ENCODE data around the gene PAK1IP1. TPM values are rescaled to one million over a fixed set of nuclear protein-coding genes. Genes with fewer than 3 reads are reported as not detected.
"Not testable (repeated sequence)": the region's sequence is repeated elsewhere in the genome, so short reads cannot be mapped to it uniquely, and the experiment has no call there.

PAK1IP1 gene
- total RNA-seq, 2 experiments from 2014 or later = 4.1 to 5.8 TPM

DNA sequence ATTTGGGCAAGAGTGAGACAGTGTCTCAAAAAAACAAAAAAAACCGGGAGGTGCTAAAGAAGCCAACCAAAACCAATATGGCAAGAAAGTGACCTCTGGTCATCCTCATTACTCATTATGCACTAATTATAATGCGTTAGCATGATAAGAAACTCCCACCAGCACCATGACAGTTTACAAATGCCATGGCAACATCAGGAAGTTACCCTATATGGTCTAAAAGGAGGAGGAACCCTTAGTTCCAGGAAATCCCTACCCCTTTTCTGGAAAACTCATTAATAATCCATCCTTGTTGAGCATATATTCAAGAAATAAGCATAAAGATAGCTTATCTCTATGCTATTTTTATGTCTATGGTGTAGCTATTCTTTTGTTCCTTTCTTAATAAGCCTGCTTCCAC, 32.0 kb upstream of the PAK1IP1 start:
- DNase-seq = no peak
- H3K4me1 Mint-ChIP-seq (ENCODE audit: low read depth) = no peaks in the 10 kb centered on the region
- H3K36me3 Mint-ChIP-seq (ENCODE audit: low read depth) = no peaks in the 10 kb centered on the region
- intact Hi-C loops (cut with DNase I, micrococcal nuclease) = no loop called here
- no peak overlapping the region for H3K4me3 ChIP-seq (ENCODE audit: low read length)
- H3K27ac ChIP-seq (ENCODE audit: low read depth in 1 of 2, low read length in 2 of 2) = no peak overlapping the region
- H3K4me1 ChIP-seq (ENCODE audit: insufficient read depth, low read length) = no peaks in the 10 kb centered on the region
- ChIA-PET CTCF (no interaction called here), POLR2A (no interaction called here)
- peaks cover 14% of the 10 kb centered on the region for H3K27me3 Mint-ChIP-seq
- H3K27me3 ChIP-seq (ENCODE audit: control insufficient read depth in 1 of 2, insufficient read depth in 2 of 2, low read length in 2 of 2) = peaks cover 0 to 2% of the 10 kb centered on the region in 2 experiments
- H3K9me3 ChIP-seq (ENCODE audit: control insufficient read depth in 1 of 2, insufficient read depth in 1 of 2, low read length in 2 of 2) = no peaks in the 10 kb centered on the region
- no peaks in the 10 kb centered on the region for H3K36me3 ChIP-seq (ENCODE audit: insufficient read depth, low read length)
- H3K27ac Mint-ChIP-seq = no peak overlapping the region
- TF ChIP-seq, protein P1, sequence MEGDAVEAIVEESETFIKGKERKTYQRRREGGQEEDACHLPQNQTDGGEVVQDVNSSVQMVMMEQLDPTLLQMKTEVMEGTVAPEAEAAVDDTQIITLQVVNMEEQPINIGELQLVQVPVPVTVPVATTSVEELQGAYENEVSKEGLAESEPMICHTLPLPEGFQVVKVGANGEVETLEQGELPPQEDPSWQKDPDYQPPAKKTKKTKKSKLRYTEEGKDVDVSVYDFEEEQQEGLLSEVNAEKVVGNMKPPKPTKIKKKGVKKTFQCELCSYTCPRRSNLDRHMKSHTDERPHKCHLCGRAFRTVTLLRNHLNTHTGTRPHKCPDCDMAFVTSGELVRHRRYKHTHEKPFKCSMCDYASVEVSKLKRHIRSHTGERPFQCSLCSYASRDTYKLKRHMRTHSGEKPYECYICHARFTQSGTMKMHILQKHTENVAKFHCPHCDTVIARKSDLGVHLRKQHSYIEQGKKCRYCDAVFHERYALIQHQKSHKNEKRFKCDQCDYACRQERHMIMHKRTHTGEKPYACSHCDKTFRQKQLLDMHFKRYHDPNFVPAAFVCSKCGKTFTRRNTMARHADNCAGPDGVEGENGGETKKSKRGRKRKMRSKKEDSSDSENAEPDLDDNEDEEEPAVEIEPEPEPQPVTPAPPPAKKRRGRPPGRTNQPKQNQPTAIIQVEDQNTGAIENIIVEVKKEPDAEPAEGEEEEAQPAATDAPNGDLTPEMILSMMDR (IDR thresholded peaks at IDR 0.05) = no peak
- ATAC-seq (ENCODE audit: poor library complexity) = no peak
- no peak overlapping the region for H3K4me3 Mint-ChIP-seq
- peaks cover 7% of the 10 kb centered on the region for H3K9me3 Mint-ChIP-seq

DNA sequence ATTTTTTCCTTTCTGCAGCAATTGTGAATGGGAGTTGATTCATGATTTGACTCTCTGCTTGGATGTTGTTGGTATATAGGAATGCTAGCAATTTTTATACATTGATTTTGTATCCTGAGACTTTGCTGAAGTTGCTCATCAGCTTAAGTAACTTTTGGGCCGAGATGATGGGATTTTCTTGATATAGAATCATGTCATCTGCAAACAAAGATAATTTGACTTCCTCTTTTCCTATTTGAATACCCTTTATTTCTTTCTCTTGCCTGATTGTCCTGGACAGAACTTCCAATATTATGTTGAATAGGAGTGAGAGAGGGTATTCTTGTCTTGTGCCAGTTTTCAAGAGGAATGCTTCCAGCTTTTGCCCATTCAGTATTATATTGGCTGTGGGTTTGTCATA, 29.2 kb upstream of the PAK1IP1 start:
- POLR2A ChIA-PET; H3K4me3 Mint-ChIP-seq; H3K36me3 ChIP-seq (ENCODE audit: insufficient read depth, low read length); H3K36me3 Mint-ChIP-seq (ENCODE audit: low read depth); H3K4me1 Mint-ChIP-seq (ENCODE audit: low read depth); H3K27ac Mint-ChIP-seq; H3K4me1 ChIP-seq (ENCODE audit: insufficient read depth, low read length); DNase-seq; H3K27ac ChIP-seq (ENCODE audit: low read depth in 1 of 2, low read length in 2 of 2); H3K4me3 ChIP-seq (ENCODE audit: low read length); ATAC-seq (ENCODE audit: poor library complexity); intact Hi-C loops (cut with DNase I, micrococcal nuclease); H3K9me3 Mint-ChIP-seq; H3K9me3 ChIP-seq (ENCODE audit: control insufficient read depth in 1 of 2, insufficient read depth in 1 of 2, low read length in 2 of 2); CTCF ChIA-PET: not testable (repeated sequence)
- peaks cover 13% of the 10 kb centered on the region for H3K27me3 Mint-ChIP-seq
- H3K27me3 ChIP-seq (ENCODE audit: control insufficient read depth in 1 of 2, insufficient read depth in 2 of 2, low read length in 2 of 2) = peaks cover 10 to 15% of the 10 kb centered on the region in 2 experiments

DNA sequence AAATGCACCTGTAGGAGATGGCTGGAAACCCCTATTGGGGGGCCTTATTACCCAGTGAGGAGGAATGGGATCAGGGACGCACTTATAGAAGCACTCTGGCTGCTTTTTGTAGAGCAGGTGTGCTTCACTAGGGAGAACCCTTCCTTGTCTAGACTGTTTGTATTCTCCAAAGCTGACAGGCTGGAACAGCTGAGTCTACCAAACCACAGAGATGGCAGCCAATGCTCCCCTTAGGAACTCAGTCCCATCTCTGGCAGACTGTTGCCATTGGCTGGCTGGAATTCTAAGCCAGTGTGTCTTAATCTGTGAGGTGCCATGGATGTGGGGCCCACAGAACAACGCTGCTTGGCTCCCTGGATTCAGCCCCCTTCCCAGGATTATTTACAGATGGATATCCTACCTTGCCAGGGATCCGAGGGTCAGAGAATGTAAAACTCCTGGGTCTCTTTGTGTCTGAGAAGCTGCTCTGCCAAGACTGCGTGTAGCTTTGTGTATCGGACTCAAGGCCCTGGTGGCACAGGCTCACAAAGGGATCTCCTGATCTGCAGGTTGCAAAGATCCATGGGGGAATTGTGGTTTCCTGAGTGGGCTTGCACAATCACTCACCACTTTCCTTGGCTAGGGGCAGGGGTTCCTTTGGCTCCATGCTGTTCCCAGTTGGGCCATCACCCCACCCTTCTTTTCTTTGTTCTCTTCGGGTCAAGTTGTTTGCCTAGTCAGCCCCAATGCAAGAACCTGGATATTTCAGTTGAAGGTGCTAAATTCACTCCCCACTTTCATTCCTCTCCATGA, 26.4 kb upstream of the PAK1IP1 start:
- CTCF ChIA-PET = no interaction called here

More for the DNA sequence above, 26.4 kb upstream of the PAK1IP1 start:
- POLR2A ChIA-PET = no interaction called here
- DNase-seq = no peak
- Mint-ChIP-seq H3K27ac (no peak overlapping the region), H3K27me3 (peaks cover 13% of the 10 kb centered on the region), H3K4me1 (ENCODE audit: low read depth) (no peaks in the 10 kb centered on the region), H3K9me3 (peaks cover 7% of the 10 kb centered on the region), H3K4me3 (no peak overlapping the region), H3K36me3 (ENCODE audit: low read depth) (no peaks in the 10 kb centered on the region)
- H3K4me3 ChIP-seq (ENCODE audit: low read length) = no peak overlapping the region
- H3K27ac ChIP-seq (ENCODE audit: low read depth in 1 of 2, low read length in 2 of 2) = no peak overlapping the region
- H3K27me3 ChIP-seq (ENCODE audit: control insufficient read depth in 1 of 2, insufficient read depth in 2 of 2, low read length in 2 of 2) = peaks cover 10 to 15% of the 10 kb centered on the region in 2 experiments
- no peaks in the 10 kb centered on the region for H3K36me3 ChIP-seq (ENCODE audit: insufficient read depth, low read length)
- TF ChIP-seq, protein P1 (IDR thresholded peaks at IDR 0.05) = no peak
- peaks cover 0 to 3% of the 10 kb centered on the region in 2 experiments for H3K9me3 ChIP-seq (ENCODE audit: control insufficient read depth in 1 of 2, insufficient read depth in 1 of 2, low read length in 2 of 2)
- no peaks in the 10 kb centered on the region for H3K4me1 ChIP-seq (ENCODE audit: insufficient read depth, low read length)
- ATAC-seq (ENCODE audit: poor library complexity) = no peak
- intact Hi-C loops (cut with DNase I, micrococcal nuclease) = no loop called here
